Fibroblast of lung (primary cell): ENCODE measurements around the gene PSMB11. TPM values are rescaled to one million over a fixed set of nuclear protein-coding genes. Genes with fewer than 3 reads are reported as not detected.

Experiments
- DNase-seq, 2 donors: peaks; one replicate each; pipeline versions ENCODE4 v3.0.0 to v3.0.0-alpha.2; 2010; ENCODE audit warnings: low read depth in 2 of 2
- H2AFZ ChIP-seq: 2 replicates; pipeline ENCODE4 v1.5.1; 2012; ENCODE audit warnings: low read length, control low read depth, inconsistent platforms
- H3K27ac ChIP-seq: 2 replicates; pipeline ENCODE4 v1.5.1; 2011; ENCODE audit warnings: low read length, control low read depth; ENCODE audit not compliant: insufficient read depth
- H3K27me3 ChIP-seq: 2 replicates; pipeline ENCODE4 v1.5.1; 2011; ENCODE audit warnings: mild to moderate bottlenecking, low read length; ENCODE audit not compliant: control insufficient read depth, insufficient read depth
- H3K36me3 ChIP-seq: 2 replicates; pipeline ENCODE4 v1.5.1; 2011; ENCODE audit warnings: low read length; ENCODE audit not compliant: control insufficient read depth, insufficient read depth
- H3K4me1 ChIP-seq: 2 replicates; pipeline ENCODE4 v1.5.1; 2011; ENCODE audit warnings: low read length; ENCODE audit not compliant: control insufficient read depth, insufficient read depth; ENCODE audit errors: extremely low read depth
- H3K4me2 ChIP-seq: 2 replicates; pipeline ENCODE4 v1.5.1; 2011; ENCODE audit warnings: low read length, control low read depth; ENCODE audit not compliant: insufficient read depth; ENCODE audit errors: extremely low read depth
- H3K4me3 ChIP-seq, 4 experiments: fragments of 200-600 bp in 1 of 4; sonication (generic) in 1 of 4; replicated peaks in 1 of 4; 2 replicates each; pipeline ENCODE4 v1.5.1; 2011 to 2016; ENCODE audit warnings: low read length in 4 of 4, low read depth in 3 of 4, mild to moderate bottlenecking in 3 of 4, control low read depth in 2 of 4, inconsistent platforms in 1 of 4, mixed read lengths in 1 of 4; ENCODE audit not compliant: insufficient read depth in 1 of 4; ENCODE audit errors: control extremely low read depth in 1 of 4
- H3K79me2 ChIP-seq: 2 replicates; pipeline ENCODE4 v1.5.1; 2012; ENCODE audit warnings: mild to moderate bottlenecking, low read length, inconsistent platforms; ENCODE audit not compliant: control insufficient read depth, insufficient read depth
- H3K9ac ChIP-seq: 2 replicates; pipeline ENCODE4 v1.5.1; 2011; ENCODE audit warnings: mild to moderate bottlenecking, low read length, control low read depth; ENCODE audit not compliant: insufficient read depth
- H3K9me3 ChIP-seq: 2 replicates; pipeline ENCODE4 v1.5.1; 2012; ENCODE audit warnings: low read depth, low read length; ENCODE audit not compliant: control insufficient read depth, insufficient read depth
- H4K20me1 ChIP-seq: 2 replicates; pipeline ENCODE4 v1.5.1; 2011; ENCODE audit warnings: low read length; ENCODE audit not compliant: control insufficient read depth, insufficient read depth; ENCODE audit errors: extremely low read depth
- EZH2 ChIP-seq: IDR thresholded peaks from 2 replicates; pipeline ENCODE4 v1.5.1; 2012; ENCODE audit warnings: low read length, control low read depth, mild to moderate bottlenecking; ENCODE audit errors: missing control alignments
- polyA plus RNA-seq, 2 donors: library from polyadenylated mRNA; depleted of rRNA in 1 of 2; stranded (reverse) in 1 of 2; unstranded in 1 of 2; fragments of >200 nt; gene quantifications; 2 replicates each; pipeline ENCODE4 v1.2.1, GENCODE V29; 2011 to 2012; ENCODE audit warnings: missing spikeins in 1 of 2
- total RNA-seq: library from RNA; depleted of rRNA; stranded (reverse); fragments of >200 nt; gene quantifications from 2 replicates; pipeline ENCODE4 v1.2.1, GENCODE V29; 2014
- TF ChIP-seq, protein P1 (sequence below), 2 donors: IDR thresholded peaks in 1 of 2; conservative IDR thresholded peaks in 1 of 2; 1 replicate in 1 of 2; 2 replicates in 1 of 2; pipeline ENCODE4 v1.5.1; 2011 to 2012; ENCODE audit warnings: low read length in 2 of 2, control low read depth in 1 of 2, inconsistent platforms in 1 of 2, low read depth in 1 of 2, mild to moderate bottlenecking in 1 of 2

PSMB11 gene
- total and polyA plus RNA-seq, 2 donors (not counting 1 experiment from before 2014, with no cell fraction given) = under 0.01 TPM; not detected in 1

DNA sequence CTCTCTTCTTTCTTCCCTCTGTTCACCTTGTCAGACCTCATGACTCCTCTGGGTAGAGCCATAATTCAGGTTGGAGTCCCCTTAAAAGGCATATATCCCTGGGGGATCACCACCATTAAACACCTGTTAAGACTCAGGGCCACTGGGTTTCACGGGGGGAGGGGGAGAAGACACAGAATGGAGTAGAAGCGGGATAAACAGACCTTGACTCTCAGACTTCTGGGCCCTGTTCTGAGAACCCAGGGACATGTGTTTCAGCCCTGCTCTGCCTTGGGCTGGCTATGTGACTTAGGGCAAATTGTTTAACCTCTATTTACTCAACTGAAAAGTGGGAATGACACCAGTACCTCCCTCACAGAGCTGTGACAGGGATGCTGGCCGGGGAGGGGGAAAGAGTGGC is 10.7 kb downstream of the PSMB11 start:
- Histone ChIP-seq H3K4me3 (no peak overlapping the region), H3K27me3 (no peaks in the 10 kb centered on the region), H3K9me3 (no peaks in the 10 kb centered on the region), H3K36me3 (peaks cover 6% of the 10 kb centered on the region), H4K20me1 (no peaks in the 10 kb centered on the region), H3K9ac (no peak overlapping the region), H3K27ac (no peak overlapping the region), H2AFZ (no peak overlapping the region), H3K79me2 (no peaks in the 10 kb centered on the region), H3K4me2 (no peak overlapping the region), H3K4me1 (peaks cover 11% of the 10 kb centered on the region)
- DNase-seq = no peak
- TF ChIP-seq EZH2 = no peak
- TF ChIP-seq, protein P1, sequence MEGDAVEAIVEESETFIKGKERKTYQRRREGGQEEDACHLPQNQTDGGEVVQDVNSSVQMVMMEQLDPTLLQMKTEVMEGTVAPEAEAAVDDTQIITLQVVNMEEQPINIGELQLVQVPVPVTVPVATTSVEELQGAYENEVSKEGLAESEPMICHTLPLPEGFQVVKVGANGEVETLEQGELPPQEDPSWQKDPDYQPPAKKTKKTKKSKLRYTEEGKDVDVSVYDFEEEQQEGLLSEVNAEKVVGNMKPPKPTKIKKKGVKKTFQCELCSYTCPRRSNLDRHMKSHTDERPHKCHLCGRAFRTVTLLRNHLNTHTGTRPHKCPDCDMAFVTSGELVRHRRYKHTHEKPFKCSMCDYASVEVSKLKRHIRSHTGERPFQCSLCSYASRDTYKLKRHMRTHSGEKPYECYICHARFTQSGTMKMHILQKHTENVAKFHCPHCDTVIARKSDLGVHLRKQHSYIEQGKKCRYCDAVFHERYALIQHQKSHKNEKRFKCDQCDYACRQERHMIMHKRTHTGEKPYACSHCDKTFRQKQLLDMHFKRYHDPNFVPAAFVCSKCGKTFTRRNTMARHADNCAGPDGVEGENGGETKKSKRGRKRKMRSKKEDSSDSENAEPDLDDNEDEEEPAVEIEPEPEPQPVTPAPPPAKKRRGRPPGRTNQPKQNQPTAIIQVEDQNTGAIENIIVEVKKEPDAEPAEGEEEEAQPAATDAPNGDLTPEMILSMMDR (conservative IDR thresholded peaks at IDR 0.05 in 1 of 2, IDR thresholded peaks at IDR 0.05 in 1 of 2; ENCODE audit: low read depth in 1 of 2, low read length in 2 of 2) = no peak

DNA sequence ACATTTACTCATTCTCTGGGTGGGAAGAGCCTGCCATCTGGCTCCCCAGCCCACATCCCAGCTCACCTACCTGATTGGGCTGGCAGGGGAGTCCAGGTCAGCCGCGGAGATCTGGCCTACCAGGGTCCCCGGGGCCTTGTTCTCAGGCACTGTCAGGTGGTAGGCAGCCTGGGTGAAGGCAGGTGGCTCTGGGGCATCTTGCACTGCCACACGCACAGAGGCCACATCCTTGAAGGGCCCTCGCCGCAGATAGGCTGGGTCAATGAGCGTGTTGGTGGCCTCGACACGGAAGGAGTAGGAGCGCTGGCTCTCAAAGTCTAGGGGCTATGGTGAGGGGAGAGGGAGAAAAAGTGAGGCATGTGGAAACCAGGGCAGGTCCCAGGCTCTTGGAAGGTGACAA is 11.4 kb downstream of the PSMB11 start:
- no peak overlapping the region for H3K4me3 ChIP-seq
- no peak for DNase-seq
- H3K36me3 ChIP-seq = peaks cover 6% of the 10 kb centered on the region
- H3K4me2 ChIP-seq = no peak overlapping the region
- no peak overlapping the region for H3K9ac ChIP-seq
- H3K79me2 ChIP-seq = no peaks in the 10 kb centered on the region
- peaks cover 11% of the 10 kb centered on the region for H3K4me1 ChIP-seq
- no peaks in the 10 kb centered on the region for H3K9me3 ChIP-seq
- H3K27me3 ChIP-seq = no peaks in the 10 kb centered on the region
- no peak overlapping the region for H3K27ac ChIP-seq
- TF ChIP-seq EZH2 = no peak
- TF ChIP-seq, protein P1 (conservative IDR thresholded peaks at IDR 0.05 in 1 of 2, IDR thresholded peaks at IDR 0.05 in 1 of 2; ENCODE audit: low read depth in 1 of 2, low read length in 2 of 2) = no peak
- H4K20me1 ChIP-seq = no peaks in the 10 kb centered on the region
- H2AFZ ChIP-seq = no peak overlapping the region

DNA sequence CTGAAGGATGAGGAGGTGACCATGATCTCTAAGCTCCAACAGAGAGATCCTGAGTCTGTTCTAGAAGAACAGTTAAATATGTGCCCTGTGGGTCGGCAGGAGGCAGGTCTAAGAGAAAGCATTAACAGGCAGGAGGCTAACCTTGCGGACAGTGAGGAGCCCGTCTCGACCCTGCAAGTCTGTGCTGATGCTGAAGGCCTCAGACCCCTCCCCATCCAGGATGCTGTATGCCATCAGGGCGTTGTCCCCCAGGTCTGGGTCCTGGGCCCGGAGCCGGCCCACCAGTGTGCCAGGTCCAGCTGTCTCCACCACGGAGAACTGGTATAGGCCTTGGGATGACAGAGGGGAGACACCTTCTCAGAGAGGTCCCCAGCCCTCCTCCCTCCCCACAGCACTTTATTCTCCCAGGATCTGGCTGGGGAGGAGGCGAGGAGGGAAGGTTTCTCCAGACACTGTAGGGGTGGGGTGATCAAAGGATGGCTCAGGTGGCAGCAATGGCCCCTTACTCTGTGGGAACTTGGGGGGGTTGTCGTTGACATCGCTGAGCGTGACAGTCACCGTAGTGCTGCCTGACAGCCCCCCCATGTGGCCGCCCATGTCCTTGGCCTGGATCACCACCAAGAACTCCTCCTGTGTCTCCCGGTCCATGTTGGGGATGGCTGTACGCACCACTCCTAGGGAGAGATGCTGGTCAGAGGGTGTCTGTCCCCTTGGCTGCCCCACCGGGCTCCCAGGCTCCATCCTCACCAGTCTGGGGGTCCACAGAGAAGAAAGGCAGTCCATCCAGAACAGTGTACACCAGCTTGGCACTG is 12.2 kb downstream of the PSMB11 start:
- Histone ChIP-seq H4K20me1 (no peaks in the 10 kb centered on the region), H3K4me3 (no peak overlapping the region), H3K9me3 (no peaks in the 10 kb centered on the region), H3K36me3 (peaks cover 12% of the 10 kb centered on the region), H3K4me2 (no peak overlapping the region), H3K79me2 (no peaks in the 10 kb centered on the region), H2AFZ (no peak overlapping the region), H3K27me3 (no peaks in the 10 kb centered on the region), H3K4me1 (peaks cover 11% of the 10 kb centered on the region), H3K27ac (no peak overlapping the region), H3K9ac (no peak overlapping the region)
- DNase-seq = no peak
- no peak for TF ChIP-seq EZH2
- TF ChIP-seq, protein P1 (conservative IDR thresholded peaks at IDR 0.05 in 1 of 2, IDR thresholded peaks at IDR 0.05 in 1 of 2; ENCODE audit: low read depth in 1 of 2, low read length in 2 of 2) = peak; percentile 11 to 13
